Stimulated activated CD8-positive, alpha-beta memory T cell treated with anti-CD3 and anti-CD28 coated beads, Interleukin-7, amount 100 ng/mL, for 48 hours (primary cell): Measurements from ENCODE around the gene CPED1.
"Not testable (repeated sequence)": the region's sequence is repeated elsewhere in the genome, so short reads cannot be mapped to it uniquely, and the experiment has no call there.

Source experiments
- DNase-seq, 2 donors: peaks; one replicate each; pipeline ENCODE4 v3.0.0-alpha.2; 2020; ENCODE audit warnings: low read depth in 1 of 2; ENCODE audit errors: extremely low read depth in 1 of 2

CPED1 gene

GRCh38 chr7:121172484-121172883 lies 184.0 kb downstream of the CPED1 start:
- no peak for DNase-seq

- DNase-seq: no peak
Measured at GRCh38 chr7:121175826-121176225, 187.3 kb downstream of the CPED1 start.

- DNase-seq: no peak
Measured at GRCh38 chr7:121178452-121178851, 189.9 kb downstream of the CPED1 start.

- DNase-seq: no peak
Measured at GRCh38 chr7:121178869-121179497, 190.5 kb downstream of the CPED1 start.

GRCh38 chr7:121180436-121181063 lies 192.0 kb downstream of the CPED1 start:
- no peak for DNase-seq

- DNase-seq: no peak
Measured at GRCh38 chr7:121181357-121181756, 192.8 kb downstream of the CPED1 start.

GRCh38 chr7:121182281-121182680 lies 193.8 kb downstream of the CPED1 start:
- no peak for DNase-seq

GRCh38 chr7:121182902-121183301 lies 194.4 kb downstream of the CPED1 start:
- DNase-seq: no peak

GRCh38 chr7:121183883-121184282 lies 195.4 kb downstream of the CPED1 start:
- DNase-seq: not testable (repeated sequence)

GRCh38 chr7:121186746-121187145 lies 198.2 kb downstream of the CPED1 start:
- DNase-seq: no peak

GRCh38 chr7:121187222-121187621 lies 198.7 kb downstream of the CPED1 start:
- DNase-seq: no peak

GRCh38 chr7:121187676-121188075 lies 199.2 kb downstream of the CPED1 start:
- DNase-seq: no peak

- DNase-seq: no peak
Measured at GRCh38 chr7:121192834-121193233, 204.3 kb downstream of the CPED1 start.

- DNase-seq: no peak
Measured at GRCh38 chr7:121195010-121195409, 206.5 kb downstream of the CPED1 start.

- DNase-seq: no peak
Measured at GRCh38 chr7:121195874-121196273, 207.4 kb downstream of the CPED1 start.

- DNase-seq: no peak
Measured at GRCh38 chr7:121196286-121196685, 207.8 kb downstream of the CPED1 start.

GRCh38 chr7:121197455-121197854 lies 208.9 kb downstream of the CPED1 start:
- DNase-seq: no peak

GRCh38 chr7:121198502-121198901 lies 210.0 kb downstream of the CPED1 start:
- DNase-seq: no peak

- no peak for DNase-seq
Measured at GRCh38 chr7:121202125-121202524, 213.6 kb downstream of the CPED1 start.

- DNase-seq: no peak
Measured at GRCh38 chr7:121202834-121203233, 214.3 kb downstream of the CPED1 start.

GRCh38 chr7:121204537-121204936 lies 216.0 kb downstream of the CPED1 start:
- no peak for DNase-seq

- DNase-seq: no peak
Measured at GRCh38 chr7:121205777-121206176, 217.3 kb downstream of the CPED1 start.

GRCh38 chr7:121211253-121211652 lies 222.7 kb downstream of the CPED1 start:
- no peak for DNase-seq
